Measurements from ENCODE around the gene TBX1.

Gene TBX1

GRCh38 chr22:19731361-19732135 lies 29.0 kb upstream of the TBX1 start:
- Histone ChIP-seq H3K4me1 (ENCODE audit: control insufficient read depth, insufficient read depth, low read length) (peaks cover 3% of the 10 kb centered on the region; the same call in 1 of the 2 replicates), H3K27me3 (ENCODE audit: control insufficient read depth, insufficient read depth, low read length) (peaks cover 38% of the 10 kb centered on the region), H3K9me3 (ENCODE audit: control insufficient read depth, insufficient read depth, low read length) (no peaks in the 10 kb centered on the region), H3K27ac (ENCODE audit: low read depth, low read length) (no peak overlapping the region), H3K9ac (ENCODE audit: low read depth, low read length) (no peak overlapping the region), H3K36me3 (ENCODE audit: control insufficient read depth, insufficient read depth, low read length) (no peaks in the 10 kb centered on the region), H3K4me3 (ENCODE audit: low read depth, low read length) (no peak overlapping the region)

- peaks cover 28% of the 10 kb centered on the region for H3K27me3 ChIP-seq (ENCODE audit: control insufficient read depth, insufficient read depth, low read length)
- peaks cover 3% of the 10 kb centered on the region; the same call in 1 of the 2 replicates for H3K4me1 ChIP-seq (ENCODE audit: control insufficient read depth, insufficient read depth, low read length)
- H3K36me3 ChIP-seq (ENCODE audit: control insufficient read depth, insufficient read depth, low read length) = no peaks in the 10 kb centered on the region
- H3K4me3 ChIP-seq (ENCODE audit: low read depth, low read length) = no peak overlapping the region
- H3K9ac ChIP-seq (ENCODE audit: low read depth, low read length) = no peak overlapping the region
- no peaks in the 10 kb centered on the region for H3K9me3 ChIP-seq (ENCODE audit: control insufficient read depth, insufficient read depth, low read length)
- no peak overlapping the region for H3K27ac ChIP-seq (ENCODE audit: low read depth, low read length)
These were observed 28.0 kb upstream of the TBX1 start for GRCh38 chr22:19732403-19733113.

- H3K27ac ChIP-seq (ENCODE audit: low read depth, low read length) = no peak overlapping the region
- H3K4me3 ChIP-seq (ENCODE audit: low read depth, low read length) = no peak overlapping the region
- no peak overlapping the region for H3K9ac ChIP-seq (ENCODE audit: low read depth, low read length)
- H3K27me3 ChIP-seq (ENCODE audit: control insufficient read depth, insufficient read depth, low read length) = peaks cover 16% of the 10 kb centered on the region
- H3K9me3 ChIP-seq (ENCODE audit: control insufficient read depth, insufficient read depth, low read length) = no peaks in the 10 kb centered on the region
- H3K36me3 ChIP-seq (ENCODE audit: control insufficient read depth, insufficient read depth, low read length) = no peaks in the 10 kb centered on the region
- H3K4me1 ChIP-seq (ENCODE audit: control insufficient read depth, insufficient read depth, low read length) = peaks cover 3% of the 10 kb centered on the region; the same call in 1 of the 2 replicates
These were observed 26.8 kb upstream of the TBX1 start for GRCh38 chr22:19733755-19734154.

DNA sequence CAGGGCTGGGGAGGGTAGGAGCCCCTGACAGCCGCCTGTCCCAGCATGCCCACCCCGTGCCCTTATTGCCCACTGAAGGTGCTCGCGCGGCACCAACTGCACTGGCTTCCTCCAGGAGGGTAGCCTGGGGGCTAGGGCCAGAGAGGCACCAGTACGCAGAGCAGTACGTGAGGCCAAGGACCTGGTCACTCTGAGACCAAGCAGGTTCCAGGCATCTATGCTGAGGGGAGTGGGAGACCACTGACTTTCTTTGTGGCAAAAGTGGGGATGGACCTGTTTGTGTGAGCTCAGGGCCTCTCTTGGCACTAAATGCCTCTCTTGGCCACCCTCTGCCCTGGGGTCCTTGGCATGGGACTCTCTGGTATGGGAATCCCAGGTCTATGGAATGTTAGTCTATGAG lies 26.4 kb upstream of the TBX1 start:
- Histone ChIP-seq H3K27me3 (ENCODE audit: control insufficient read depth, insufficient read depth, low read length) (peaks cover 12% of the 10 kb centered on the region), H3K9ac (ENCODE audit: low read depth, low read length) (no peak overlapping the region), H3K4me3 (ENCODE audit: low read depth, low read length) (no peak overlapping the region), H3K9me3 (ENCODE audit: control insufficient read depth, insufficient read depth, low read length) (no peaks in the 10 kb centered on the region), H3K36me3 (ENCODE audit: control insufficient read depth, insufficient read depth, low read length) (no peaks in the 10 kb centered on the region), H3K4me1 (ENCODE audit: control insufficient read depth, insufficient read depth, low read length) (peaks cover 3% of the 10 kb centered on the region; the same call in 1 of the 2 replicates), H3K27ac (ENCODE audit: low read depth, low read length) (no peak overlapping the region)

DNA sequence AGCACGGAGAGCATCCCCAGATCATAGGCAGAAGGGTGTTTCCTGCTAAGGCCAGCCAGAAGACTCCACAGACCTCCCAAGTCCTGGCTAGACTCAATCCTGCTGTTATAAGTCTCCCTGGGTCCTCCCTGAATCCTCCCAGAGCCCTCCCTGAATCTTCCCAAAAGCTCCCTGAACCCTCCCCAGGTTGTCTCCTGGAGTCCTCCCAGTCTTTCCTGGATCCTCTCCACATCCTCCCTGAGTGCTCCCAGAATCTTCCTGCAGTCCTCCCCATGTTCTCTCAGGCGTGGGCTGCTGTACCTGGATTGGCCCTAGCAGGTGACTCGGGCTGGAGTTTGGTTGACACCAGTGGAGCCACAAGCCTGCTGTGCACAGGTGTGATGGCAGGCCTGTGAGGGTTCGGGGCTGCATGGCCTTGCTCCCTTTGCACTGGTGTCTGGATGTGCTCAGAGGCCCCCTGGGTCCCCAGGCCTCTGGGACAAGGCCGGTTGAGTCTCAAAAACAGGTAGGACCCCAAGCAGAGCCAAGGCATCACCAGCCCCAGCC lies 25.7 kb upstream of the TBX1 start:
- peaks cover 3% of the 10 kb centered on the region; the same call in 1 of the 2 replicates for H3K4me1 ChIP-seq (ENCODE audit: control insufficient read depth, insufficient read depth, low read length)
- H3K36me3 ChIP-seq (ENCODE audit: control insufficient read depth, insufficient read depth, low read length) = no peaks in the 10 kb centered on the region
- no peak overlapping the region for H3K9ac ChIP-seq (ENCODE audit: low read depth, low read length)

DNA sequence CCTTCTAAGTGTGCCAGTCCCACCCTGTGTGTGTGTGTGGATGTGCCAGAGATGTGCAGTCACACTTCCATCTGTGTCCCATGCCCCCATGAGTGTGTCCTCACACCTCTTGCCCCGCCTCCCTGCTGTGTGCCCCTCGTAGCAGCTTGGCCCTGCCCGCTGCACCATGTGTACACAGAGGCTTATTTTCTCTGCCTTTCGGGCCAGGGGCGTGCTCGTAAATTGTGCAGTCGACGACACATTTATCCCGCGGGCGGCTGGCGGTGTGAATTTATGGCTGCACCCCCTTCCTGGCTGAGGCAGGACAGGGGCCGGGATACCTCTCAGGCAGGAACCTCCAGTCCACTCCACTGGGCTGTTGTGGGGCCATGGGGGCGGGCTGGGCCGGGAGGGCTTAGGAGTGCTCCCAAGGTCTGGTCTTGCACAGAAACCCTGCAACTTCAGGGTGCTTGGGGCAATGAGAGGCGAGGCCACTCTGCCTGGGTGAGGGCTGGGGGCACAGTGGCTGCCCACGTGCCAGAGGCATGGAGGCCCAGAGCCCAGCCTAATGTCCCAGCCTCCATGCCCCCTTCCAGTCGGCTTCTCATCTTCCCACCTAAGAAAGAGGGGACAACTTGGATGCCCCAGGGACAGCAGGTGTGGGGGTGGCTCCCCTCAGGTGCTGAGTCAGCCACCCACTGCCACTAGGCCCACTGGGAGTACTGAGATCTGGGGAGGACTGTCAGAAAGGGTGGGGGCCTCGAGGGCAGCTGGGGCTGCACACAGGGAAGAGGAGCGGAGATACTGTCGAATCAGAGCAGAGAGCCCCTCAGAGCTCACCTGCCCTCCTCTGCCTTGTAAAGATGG lies 24.7 kb upstream of the TBX1 start:
- no peak overlapping the region for H3K4me3 ChIP-seq (ENCODE audit: low read depth, low read length)
- H3K27ac ChIP-seq (ENCODE audit: low read depth, low read length) = no peak overlapping the region
- no peak overlapping the region for H3K9ac ChIP-seq (ENCODE audit: low read depth, low read length)
- no peaks in the 10 kb centered on the region for H3K27me3 ChIP-seq (ENCODE audit: control insufficient read depth, insufficient read depth, low read length)
- H3K9me3 ChIP-seq (ENCODE audit: control insufficient read depth, insufficient read depth, low read length) = no peaks in the 10 kb centered on the region
- H3K36me3 ChIP-seq (ENCODE audit: control insufficient read depth, insufficient read depth, low read length) = no peaks in the 10 kb centered on the region
- peaks cover 3% of the 10 kb centered on the region; the same call in 1 of the 2 replicates for H3K4me1 ChIP-seq (ENCODE audit: control insufficient read depth, insufficient read depth, low read length)

More for the DNA sequence above, 25.7 kb upstream of the TBX1 start:
- H3K9me3 ChIP-seq (ENCODE audit: control insufficient read depth, insufficient read depth, low read length) = no peaks in the 10 kb centered on the region
- no peak overlapping the region for H3K4me3 ChIP-seq (ENCODE audit: low read depth, low read length)
- peaks cover 5% of the 10 kb centered on the region for H3K27me3 ChIP-seq (ENCODE audit: control insufficient read depth, insufficient read depth, low read length)
- H3K27ac ChIP-seq (ENCODE audit: low read depth, low read length) = no peak overlapping the region

DNA sequence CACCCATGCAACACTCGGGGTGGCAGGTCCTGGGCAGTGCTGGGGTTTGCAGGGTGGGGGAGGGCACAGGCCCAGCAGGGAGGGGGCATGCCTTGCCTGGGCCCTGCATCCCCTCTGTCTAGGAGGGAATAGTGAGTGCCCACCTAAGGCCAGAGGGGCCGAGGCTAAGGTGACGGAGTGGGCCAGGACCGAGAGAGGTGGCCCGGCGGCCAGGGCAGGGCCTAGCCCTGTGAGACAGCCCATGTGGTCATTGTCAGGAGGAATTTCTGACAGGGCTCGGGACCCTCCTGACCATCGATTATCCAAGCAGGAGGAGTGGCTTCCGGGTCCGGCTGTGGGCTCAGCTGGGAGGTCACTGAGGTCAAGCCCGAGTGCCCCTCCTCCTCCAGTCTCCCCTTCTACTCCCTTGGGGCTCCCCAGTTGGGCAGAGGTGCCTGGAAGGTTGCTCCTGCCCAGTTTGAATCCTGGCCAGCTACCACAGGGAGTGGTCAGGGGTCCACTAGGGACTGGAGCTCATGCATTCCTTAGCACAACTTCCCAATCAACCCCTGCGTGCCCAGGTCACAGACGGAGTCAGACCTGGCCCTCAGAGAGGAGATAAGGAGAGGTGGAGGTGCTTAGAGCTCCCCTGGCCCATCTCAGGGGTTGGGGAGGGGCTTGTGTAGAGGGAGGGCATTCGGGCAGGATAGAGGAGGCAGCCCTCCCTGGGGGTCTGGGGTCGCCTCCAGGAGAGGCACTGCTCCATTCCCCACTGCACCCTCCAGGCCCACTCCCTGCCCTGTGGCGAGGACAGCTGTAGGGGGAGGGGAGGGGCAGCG lies 22.5 kb upstream of the TBX1 start:
- H3K36me3 ChIP-seq (ENCODE audit: control insufficient read depth, insufficient read depth, low read length) = no peaks in the 10 kb centered on the region
- H3K4me1 ChIP-seq (ENCODE audit: control insufficient read depth, insufficient read depth, low read length) = peaks cover 3% of the 10 kb centered on the region; the same call in 1 of the 2 replicates
- H3K27me3 ChIP-seq (ENCODE audit: control insufficient read depth, insufficient read depth, low read length) = no peaks in the 10 kb centered on the region
- H3K27ac ChIP-seq (ENCODE audit: low read depth, low read length) = no peak overlapping the region
- no peak overlapping the region for H3K9ac ChIP-seq (ENCODE audit: low read depth, low read length)
- H3K9me3 ChIP-seq (ENCODE audit: control insufficient read depth, insufficient read depth, low read length) = no peaks in the 10 kb centered on the region
- no peak overlapping the region for H3K4me3 ChIP-seq (ENCODE audit: low read depth, low read length)

- Histone ChIP-seq H3K4me1 (ENCODE audit: control insufficient read depth, insufficient read depth, low read length) (peaks cover 3% of the 10 kb centered on the region; the same call in 1 of the 2 replicates), H3K27ac (ENCODE audit: low read depth, low read length) (no peak overlapping the region), H3K36me3 (ENCODE audit: control insufficient read depth, insufficient read depth, low read length) (no peaks in the 10 kb centered on the region), H3K9ac (ENCODE audit: low read depth, low read length) (no peak overlapping the region), H3K9me3 (ENCODE audit: control insufficient read depth, insufficient read depth, low read length) (no peaks in the 10 kb centered on the region), H3K27me3 (ENCODE audit: control insufficient read depth, insufficient read depth, low read length) (no peaks in the 10 kb centered on the region), H3K4me3 (ENCODE audit: low read depth, low read length) (no peak overlapping the region)
These were observed 21.7 kb upstream of the TBX1 start for GRCh38 chr22:19738664-19739447.

GRCh38 chr22:19739448-19739895 lies 21.1 kb upstream of the TBX1 start:
- H3K4me1 ChIP-seq (ENCODE audit: control insufficient read depth, insufficient read depth, low read length) = peaks cover 3% of the 10 kb centered on the region; the same call in 1 of the 2 replicates
- H3K36me3 ChIP-seq (ENCODE audit: control insufficient read depth, insufficient read depth, low read length) = no peaks in the 10 kb centered on the region
- H3K27me3 ChIP-seq (ENCODE audit: control insufficient read depth, insufficient read depth, low read length) = no peaks in the 10 kb centered on the region
- no peaks in the 10 kb centered on the region for H3K9me3 ChIP-seq (ENCODE audit: control insufficient read depth, insufficient read depth, low read length)
- no peak overlapping the region for H3K9ac ChIP-seq (ENCODE audit: low read depth, low read length)
- H3K4me3 ChIP-seq (ENCODE audit: low read depth, low read length) = no peak overlapping the region
- no peak overlapping the region for H3K27ac ChIP-seq (ENCODE audit: low read depth, low read length)
